Keratinocyte (primary cell): ENCODE data around the gene TNFSF18. TPM values are rescaled to one million over a fixed set of nuclear protein-coding genes. Genes with fewer than 3 reads are reported as not detected.

ENCODE experiments used
- DNase-seq: peaks from one replicate; pipeline ENCODE4 v3.0.0-alpha.2; 2011; ENCODE audit warnings: low read depth, missing footprints, low spot score
- FAIRE-seq: peaks from 2 replicates; lab custom pipeline; 2011; peaks lifted over from hg19 to GRCh38; lab: Jason Lieb, UNC
- H2AFZ ChIP-seq: 2 replicates; pipeline ENCODE4 v1.6.0; 2012; ENCODE audit warnings: low read length, control low read depth, inconsistent platforms; ENCODE audit not compliant: control insufficient read depth
- H3K27ac ChIP-seq: 2 replicates; pipeline ENCODE4 v1.5.1; 2011; ENCODE audit warnings: low read length; ENCODE audit not compliant: control insufficient read depth, insufficient read depth
- H3K27me3 ChIP-seq: 3 replicates; pipeline ENCODE4 v1.6.0; 2011; ENCODE audit warnings: low read length; ENCODE audit not compliant: control insufficient read depth, insufficient read depth; ENCODE audit errors: extremely low read depth
- H3K36me3 ChIP-seq, 2 experiments: 2 replicates in 1 of 2; 3 replicates in 1 of 2; pipeline ENCODE4 v1.5.1; 2011; ENCODE audit warnings: low read length in 2 of 2, mild to moderate bottlenecking in 1 of 2; ENCODE audit not compliant: control insufficient read depth in 2 of 2, insufficient read depth in 2 of 2; ENCODE audit errors: extremely low read depth in 1 of 2
- H3K4me1 ChIP-seq: 3 replicates; pipeline ENCODE4 v1.5.1; 2011; ENCODE audit warnings: low read length; ENCODE audit not compliant: control insufficient read depth, insufficient read depth; ENCODE audit errors: extremely low read depth
- H3K4me2 ChIP-seq: 3 replicates; pipeline ENCODE4 v1.6.0; 2011; ENCODE audit warnings: low read depth, low read length; ENCODE audit not compliant: control insufficient read depth, insufficient read depth; ENCODE audit errors: extremely low read depth
- H3K4me3 ChIP-seq, 3 experiments: fragments of 200-600 bp in 1 of 3; sonication (generic) in 1 of 3; 2 replicates in 2 of 3; 3 replicates in 1 of 3; pipeline ENCODE4 v1.5.1; 2011 to 2016; ENCODE audit warnings: low read length in 3 of 3, mild to moderate bottlenecking in 3 of 3, control low read depth in 2 of 3, inconsistent platforms in 1 of 3, low read depth in 1 of 3, mixed read lengths in 1 of 3, mixed run types in 1 of 3, moderate library complexity in 1 of 3; ENCODE audit not compliant: control insufficient read depth in 2 of 3, insufficient read depth in 2 of 3; ENCODE audit errors: extremely low read depth in 1 of 3
- H3K79me2 ChIP-seq: 2 replicates; pipeline ENCODE4 v1.6.0; 2012; ENCODE audit warnings: low read length; ENCODE audit not compliant: control insufficient read depth, insufficient read depth
- H3K9ac ChIP-seq: 3 replicates; pipeline ENCODE4 v1.6.0; 2011; ENCODE audit warnings: low read length; ENCODE audit not compliant: control insufficient read depth, insufficient read depth; ENCODE audit errors: extremely low read depth
- H3K9me1 ChIP-seq: 3 replicates; pipeline ENCODE4 v1.6.0; 2011; ENCODE audit warnings: low read length; ENCODE audit not compliant: control insufficient read depth, insufficient read depth; ENCODE audit errors: extremely low read depth
- H3K9me3 ChIP-seq: 2 replicates; pipeline ENCODE4 v1.5.1; 2012; ENCODE audit warnings: low read depth, low read length; ENCODE audit not compliant: control insufficient read depth
- H4K20me1 ChIP-seq: 3 replicates; pipeline ENCODE4 v1.6.0; 2011; ENCODE audit warnings: low read length; ENCODE audit not compliant: control insufficient read depth, insufficient read depth; ENCODE audit errors: extremely low read depth
- EZH2 ChIP-seq: IDR thresholded peaks from one replicate; pipeline ENCODE4 v1.6.1; 2012; ENCODE audit warnings: inconsistent platforms, mild to moderate bottlenecking, low read length, moderate library complexity
- dilution Hi-C: fragments of 300-500 bp; cut with MboI; formaldehyde crosslinking; loops from one replicate; pipeline ENCODE4 v1.7.0; 2020; ENCODE audit warnings: low sequenced_read_pairs; ENCODE audit not compliant: extremely low pct_ligation_motif_present
- polyA minus RNA-seq, 3 experiments: library from RNA; depleted of rRNA, polyadenylated mRNA; stranded (reverse); fragments of >200 nt; gene quantifications; 1 replicate in 1 of 3; 2 replicates in 1 of 3; 3 replicates in 1 of 3; pipeline ENCODE4 v1.2.3, GENCODE V29; 2011
- polyA plus RNA-seq, 5 experiments: library from polyadenylated mRNA; depleted of rRNA in 3 of 5; stranded (reverse) in 3 of 5; stranded (forward) in 1 of 5; unstranded in 1 of 5; fragments of >200 nt; gene quantifications; 1 replicate in 1 of 5; 2 replicates in 3 of 5; 3 replicates in 1 of 5; pipeline versions ENCODE4 v1.2.1 to v1.2.3, GENCODE V29; 2011 to 2012; ENCODE audit warnings: missing spikeins in 2 of 5, low read depth in 1 of 5, low replicate concordance in 1 of 5
- TF ChIP-seq, protein P1 (sequence below), 3 experiments: IDR thresholded peaks in 1 of 3; conservative IDR thresholded peaks in 1 of 3; optimal IDR thresholded peaks in 1 of 3; 2 replicates in 2 of 3; 3 replicates in 1 of 3; pipeline versions ENCODE3 to v1.5.1; 2011; ENCODE audit warnings: low read length in 3 of 3, mild to moderate bottlenecking in 3 of 3, moderate library complexity in 2 of 3, control low read depth in 1 of 3, inconsistent platforms in 1 of 3; ENCODE audit not compliant: insufficient read depth in 2 of 3; ENCODE audit errors: extremely low read depth in 1 of 3

The TNFSF18 gene, protein sequence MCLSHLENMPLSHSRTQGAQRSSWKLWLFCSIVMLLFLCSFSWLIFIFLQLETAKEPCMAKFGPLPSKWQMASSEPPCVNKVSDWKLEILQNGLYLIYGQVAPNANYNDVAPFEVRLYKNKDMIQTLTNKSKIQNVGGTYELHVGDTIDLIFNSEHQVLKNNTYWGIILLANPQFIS
- polyA plus RNA-seq: 0.21 to 0.69 TPM (median 0.48 TPM) in 3 replicates
- not detected for polyA plus RNA-seq (2011; ENCODE audit: low read depth)
- 0.22 and 0.55 TPM in 2 replicates for polyA plus RNA-seq (2011; cell fraction: cytosol; rRNA removed)
- polyA plus RNA-seq (2011; cell fraction: nucleus; rRNA removed): 0.83 and 0.87 TPM in 2 replicates
- polyA plus RNA-seq (2012; ENCODE audit: low replicate concordance): 0.10 and 0.32 TPM in 2 replicates
- 1.3 TPM in 1 of 3 replicates, not detected in the others for polyA minus RNA-seq
- not detected for polyA minus RNA-seq (2011; cell fraction: cytosol; rRNA and poly(A)+ RNA removed)
- polyA minus RNA-seq (2011; cell fraction: nucleus; rRNA and poly(A)+ RNA removed): 0.53 and 1.6 TPM in 2 replicates

DNA sequence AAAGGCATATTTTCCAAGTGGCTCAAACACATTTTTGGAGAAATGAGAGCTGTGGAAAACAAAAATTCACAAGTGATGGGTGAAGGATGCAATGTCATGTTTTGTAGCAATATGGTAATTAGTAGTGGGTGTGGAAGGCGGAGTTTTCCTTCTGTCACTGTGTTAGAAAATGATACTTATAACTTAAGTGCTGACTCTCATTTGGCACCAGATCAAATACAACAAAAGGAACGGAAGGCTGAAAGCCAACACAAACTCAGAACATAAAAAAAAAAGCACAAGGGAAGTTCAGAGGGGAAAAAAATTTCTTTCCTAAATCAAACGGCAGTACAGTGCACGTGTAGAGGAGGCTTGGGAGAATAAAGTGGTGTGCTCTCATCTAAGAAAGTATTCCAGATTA, at the start of gene TNFSF18:
Gene TNFSF18, minus strand, starts transcription at position 77 of the 400 bp plus-strand sequence. Its CDS starts 45 bp downstream, at position 32.
- H3K4me3 ChIP-seq: no peak within 1 kb of the TSS
- H3K27ac ChIP-seq: peak within 1 kb of the TSS; percentile 95
- no peaks in the 10 kb centered on the region for H3K27me3 ChIP-seq
- peak; percentile 23 for FAIRE-seq
- DNase-seq: no peak
- H4K20me1 ChIP-seq: no peaks in the 10 kb centered on the region
- H3K9me1 ChIP-seq: no peaks in the 10 kb centered on the region
- TF ChIP-seq, protein P1, sequence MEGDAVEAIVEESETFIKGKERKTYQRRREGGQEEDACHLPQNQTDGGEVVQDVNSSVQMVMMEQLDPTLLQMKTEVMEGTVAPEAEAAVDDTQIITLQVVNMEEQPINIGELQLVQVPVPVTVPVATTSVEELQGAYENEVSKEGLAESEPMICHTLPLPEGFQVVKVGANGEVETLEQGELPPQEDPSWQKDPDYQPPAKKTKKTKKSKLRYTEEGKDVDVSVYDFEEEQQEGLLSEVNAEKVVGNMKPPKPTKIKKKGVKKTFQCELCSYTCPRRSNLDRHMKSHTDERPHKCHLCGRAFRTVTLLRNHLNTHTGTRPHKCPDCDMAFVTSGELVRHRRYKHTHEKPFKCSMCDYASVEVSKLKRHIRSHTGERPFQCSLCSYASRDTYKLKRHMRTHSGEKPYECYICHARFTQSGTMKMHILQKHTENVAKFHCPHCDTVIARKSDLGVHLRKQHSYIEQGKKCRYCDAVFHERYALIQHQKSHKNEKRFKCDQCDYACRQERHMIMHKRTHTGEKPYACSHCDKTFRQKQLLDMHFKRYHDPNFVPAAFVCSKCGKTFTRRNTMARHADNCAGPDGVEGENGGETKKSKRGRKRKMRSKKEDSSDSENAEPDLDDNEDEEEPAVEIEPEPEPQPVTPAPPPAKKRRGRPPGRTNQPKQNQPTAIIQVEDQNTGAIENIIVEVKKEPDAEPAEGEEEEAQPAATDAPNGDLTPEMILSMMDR (optimal IDR thresholded peaks at IDR 0.05 in 1 of 3, IDR thresholded peaks at IDR 0.05 in 1 of 3, conservative IDR thresholded peaks at IDR 0.05 in 1 of 3; ENCODE audit: extremely low read depth in 1 of 3, insufficient read depth in 2 of 3, low read length in 3 of 3): no peak
- no peak for TF ChIP-seq EZH2
- H3K4me1 ChIP-seq: peaks cover 56% of the 10 kb centered on the region
- H3K79me2 ChIP-seq: no peaks in the 10 kb centered on the region
- H3K4me2 ChIP-seq: no peak within 1 kb of the TSS
- H3K36me3 ChIP-seq: no peaks in the 10 kb centered on the region
- dilution Hi-C loops: no loop called here
- no peaks in the 10 kb centered on the region for H3K9me3 ChIP-seq
- no peak within 1 kb of the TSS for H2AFZ ChIP-seq
- H3K9ac ChIP-seq: peak within 1 kb of the TSS; percentile 65

DNA sequence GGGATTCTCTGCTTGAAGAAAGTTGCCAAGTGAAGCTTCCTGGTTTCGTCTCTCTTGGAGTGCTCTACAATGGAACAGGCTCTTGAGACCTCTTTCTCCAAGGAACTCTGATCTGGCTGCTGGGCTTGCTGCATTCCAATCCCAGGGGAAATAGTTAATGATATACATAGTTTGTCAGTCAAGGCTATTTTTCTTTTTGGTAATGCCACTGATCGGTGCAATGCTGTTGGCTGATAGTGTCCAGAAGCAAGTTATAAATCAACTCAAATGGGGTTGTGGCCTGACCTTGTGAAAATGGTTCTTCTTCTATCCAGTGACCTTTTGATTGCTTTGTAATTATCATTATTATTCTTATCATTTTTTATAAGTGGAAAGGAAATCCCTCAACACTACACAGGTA, 48.4 kb upstream of the TNFSF18 start:
- Histone ChIP-seq H3K36me3 (no peaks in the 10 kb centered on the region), H3K27ac (no peak overlapping the region), H2AFZ (no peak overlapping the region), H3K9me3 (peaks cover 4% of the 10 kb centered on the region), H3K79me2 (no peaks in the 10 kb centered on the region), H3K4me3 (no peak overlapping the region), H3K9ac (no peak overlapping the region), H3K4me2 (no peak overlapping the region), H3K27me3 (no peaks in the 10 kb centered on the region), H4K20me1 (no peaks in the 10 kb centered on the region), H3K4me1 (peaks cover 9% of the 10 kb centered on the region), H3K9me1 (no peaks in the 10 kb centered on the region)
- dilution Hi-C loops: no loop called here
- DNase-seq (no peak), FAIRE-seq (no peak)
- no peak for TF ChIP-seq EZH2
- TF ChIP-seq, protein P1 (optimal IDR thresholded peaks at IDR 0.05 in 1 of 3, IDR thresholded peaks at IDR 0.05 in 1 of 3, conservative IDR thresholded peaks at IDR 0.05 in 1 of 3; ENCODE audit: extremely low read depth in 1 of 3, insufficient read depth in 2 of 3, low read length in 3 of 3): no peak
